K562 (cell line): ENCODE measurements around the gene SLC35B1. TPM values are rescaled to one million over a fixed set of nuclear protein-coding genes. Genes with fewer than 3 reads are reported as not detected.

ENCODE experiments used
- ATAC-seq: fragments of 200-7000 bp; cut with Tn5 transposase; 3 replicates; pipeline ENCODE4 v1.9.1; 2020; ENCODE audit warnings: moderate library complexity
- BruUV-seq: library from RNA; stranded (reverse); fragments of 400-500 nt; replicated peaks from 2 replicates; lab custom pipeline; 2021; lab: Mats Ljungman, UMichigan
- CTCF ChIA-PET: fragments of 300-600 bp; formaldehyde crosslinking; extraction: SDS; loops from one replicate; lab custom pipeline; 2021; ENCODE audit warnings: low intra/inter-chr PET ratio; lab: Yijun Ruan, JAX
- POLR2A ChIA-PET: fragments of 300-600, 350-650 bp; sonication (Branson Sonifier 250); formaldehyde crosslinking; extraction: SDS; loops from one replicate; lab custom pipeline; 2021; ENCODE audit warnings: antibody characterized with exemption, inconsistent platforms; lab: Yijun Ruan, JAX
- DNase-seq, 4 experiments: peaks; one replicate each; pipeline versions ENCODE4 v3.0.0 to v3.0.0-alpha.2; 2011 to 2018; ENCODE audit warnings: low spot score in 3 of 4, mixed read lengths in 3 of 4; ENCODE audit errors: extremely low read depth in 1 of 4
- FAIRE-seq: peaks from 2 replicates; lab custom pipeline; 2011; peaks lifted over from hg19 to GRCh38; lab: Jason Lieb, UNC
- H2AFZ ChIP-seq: 2 replicates; pipeline ENCODE4 v1.6.0; 2011; ENCODE audit warnings: low read depth, low read length, control low read depth, inconsistent platforms
- H3K27ac ChIP-seq: fragments of 200-600 bp; 3 replicates; pipeline ENCODE4 v1.8.0; 2011; ENCODE audit warnings: low read depth, mild to moderate bottlenecking, control low read depth, inconsistent platforms, low read length, moderate library complexity, mixed read lengths; ENCODE audit errors: extremely low read depth
- H3K27me3 ChIP-seq, 2 experiments: fragments of 300-600 bp in 1 of 2; 2 replicates in 1 of 2; 3 replicates in 1 of 2; pipeline versions ENCODE4 v1.6.0 to v1.8.0; 2011; ENCODE audit warnings: inconsistent platforms in 2 of 2, low read length in 2 of 2, mild to moderate bottlenecking in 1 of 2, mixed read lengths in 1 of 2, moderate library complexity in 1 of 2; ENCODE audit not compliant: control insufficient read depth in 2 of 2, insufficient read depth in 2 of 2
- H3K36me3 ChIP-seq: fragments of 300-600 bp; 3 replicates; pipeline ENCODE4 v1.8.0; 2011; ENCODE audit warnings: mild to moderate bottlenecking, low read length, inconsistent platforms; ENCODE audit not compliant: control insufficient read depth, insufficient read depth
- H3K4me1 ChIP-seq, 2 experiments: fragments of 200-600 bp in 1 of 2; replicated peaks in 1 of 2; 2 replicates in 1 of 2; 3 replicates in 1 of 2; pipeline versions ENCODE4 v1.5.1 to v1.8.0; 2011; ENCODE audit warnings: inconsistent platforms in 2 of 2, low read length in 2 of 2, mild to moderate bottlenecking in 1 of 2, mixed read lengths in 1 of 2, moderate library complexity in 1 of 2; ENCODE audit not compliant: control insufficient read depth in 2 of 2, insufficient read depth in 2 of 2
- H3K4me2 ChIP-seq: 2 replicates; pipeline ENCODE4 v1.6.1; 2011; ENCODE audit warnings: low read length, control low read depth, inconsistent platforms, mixed read lengths; ENCODE audit not compliant: insufficient read depth
- H3K4me3 ChIP-seq: fragments of 200-600 bp; sonication (generic), shearing (Covaris generic); 2 replicates; pipeline ENCODE4 v1.5.1; 2016; ENCODE audit warnings: control low read depth, inconsistent platforms
- H3K79me2 ChIP-seq: fragments of 200-600 bp; 3 replicates; pipeline ENCODE4 v1.8.0; 2011; ENCODE audit warnings: low read length, inconsistent platforms; ENCODE audit not compliant: control insufficient read depth, insufficient read depth
- H3K9ac ChIP-seq, 2 experiments: 2 replicates each; pipeline versions ENCODE4 v1.6.0 to v1.6.1; 2011; ENCODE audit warnings: low read depth in 2 of 2, low read length in 2 of 2, control low read depth in 1 of 2, inconsistent platforms in 1 of 2, mild to moderate bottlenecking in 1 of 2, mixed read lengths in 1 of 2; ENCODE audit not compliant: insufficient read depth in 1 of 2
- H3K9me1 ChIP-seq: one replicate; pipeline ENCODE4 v1.6.0; 2011; ENCODE audit warnings: inconsistent platforms, mild to moderate bottlenecking, low read length, moderate library complexity; ENCODE audit not compliant: control insufficient read depth, insufficient read depth
- H3K9me3 ChIP-seq: replicated peaks from 2 replicates; pipeline ENCODE4 v1.5.1; 2011; ENCODE audit warnings: low read depth, low read length, inconsistent platforms; ENCODE audit not compliant: control insufficient read depth, insufficient read depth
- H4K20me1 ChIP-seq: replicated peaks from 2 replicates; pipeline ENCODE4 v1.6.1; 2011; ENCODE audit warnings: low read length, inconsistent platforms, mixed read lengths; ENCODE audit not compliant: control insufficient read depth, insufficient read depth
- BRF2 ChIP-seq: IDR thresholded peaks from 3 replicates; pipeline ENCODE4 v1.6.1; 2011; ENCODE audit warnings: borderline replicate concordance, mild to moderate bottlenecking; ENCODE audit not compliant: insufficient read length, insufficient read depth
- CHD1 ChIP-seq: fragments of 200-600 bp; sonication (generic); IDR thresholded peaks from one replicate; pipeline ENCODE4 v1.6.1; 2012; ENCODE audit warnings: mild to moderate bottlenecking, moderate library complexity, low read length, inconsistent platforms
- HDAC2 ChIP-seq: fragments of 450-650 bp; IDR thresholded peaks from 2 replicates; pipeline ENCODE4 v1.6.1; 2016; ENCODE audit warnings: mild to moderate bottlenecking
- NBN ChIP-seq: fragments of 450-650 bp; IDR thresholded peaks from 2 replicates; pipeline ENCODE4 v1.6.1; 2016; ENCODE audit warnings: low read depth, mild to moderate bottlenecking
- POLR2AphosphoS5 ChIP-seq: IDR thresholded peaks from 2 replicates; pipeline ENCODE4 v1.6.1; 2011; ENCODE audit warnings: mild to moderate bottlenecking, low read depth, low read length, moderate library complexity; ENCODE audit not compliant: control insufficient read depth, insufficient read depth
- SRSF1 ChIP-seq: fragments of 200-400 bp; formaldehyde crosslinking; IDR thresholded peaks from 2 replicates; pipeline ENCODE4 v1.6.1; 2017; ENCODE audit warnings: mild to moderate bottlenecking, low read depth, low read length, moderate library complexity
- TAF15 ChIP-seq: fragments of 200-400 bp; formaldehyde crosslinking; IDR thresholded peaks from 2 replicates; pipeline ENCODE4 v1.6.1; 2017; ENCODE audit warnings: mild to moderate bottlenecking, low read depth, low read length, moderate library complexity
- TAF9B ChIP-seq: fragments of 450-650 bp; IDR thresholded peaks from 2 replicates; pipeline ENCODE4 v1.6.1; 2018; ENCODE audit warnings: mild to moderate bottlenecking; ENCODE audit not compliant: partially characterized antibody
- ZHX1 ChIP-seq: fragments of 150-350 bp; conservative IDR thresholded peaks from 2 replicates; pipeline ENCODE4 v1.6.1; 2014; ENCODE audit warnings: low read length
- ZNF79 ChIP-seq: fragments of 250-450 bp; sonication (Bioruptor Pico); IDR thresholded peaks from 2 replicates; pipeline ENCODE4 v1.4.0; 2020; ENCODE audit warnings: low read depth, mild to moderate bottlenecking, moderate library complexity
- in situ Hi-C: fragments of 300-500 bp; cut with MboI; formaldehyde crosslinking; loops from 4 replicates; pipeline ENCODE4 v1.15.0; 2018; ENCODE audit warnings: inconsistent platforms, mixed read lengths
- intact Hi-C: fragments of 100-400 bp; cut with micrococcal nuclease; formaldehyde crosslinking; loops from 2 replicates; pipeline ENCODE4 v1.14.2; 2022
- polyA plus RNA-seq, 8 experiments: library from polyadenylated mRNA; depleted of rRNA in 4 of 8; stranded (reverse) in 5 of 8; unstranded in 3 of 8; fragments of >200 nt; fragmentation: Nextera tagmentation in 2 of 8; fragmentation: Illumina TruSeq in 1 of 8; extraction: Ambion mirVana in 2 of 8; extraction: Trizol in 1 of 8; gene quantifications; 2 replicates each; pipeline versions ENCODE4 v1.2.1 to v1.2.3, GENCODE V29; 2011 to 2014; ENCODE audit warnings: inconsistent platforms in 1 of 8, missing spikeins in 1 of 8
- total RNA-seq, 7 experiments: library from RNA; depleted of rRNA in 6 of 7; stranded (reverse); fragments of >200 nt in 6 of 7; fragmentation: Illumina TruSeq in 2 of 7; extraction: Trizol in 2 of 7; gene quantifications; 2 replicates each; pipeline versions ENCODE4 v1.2.1 to v1.2.3, GENCODE V29; 2011 to 2021; ENCODE audit warnings: low replicate concordance in 1 of 7
- TF ChIP-seq, protein P1 (sequence below): fragments of 250-450 bp; sonication (Bioruptor Pico); IDR thresholded peaks from 2 replicates; pipeline ENCODE4 v1.8.0; 2021; ENCODE audit warnings: moderate library complexity, mild to moderate bottlenecking, inconsistent platforms
- TF ChIP-seq, protein P2 (sequence below): sonication (generic); formaldehyde crosslinking; IDR thresholded peaks from 2 replicates; pipeline ENCODE4 v1.8.1; 2022; ENCODE audit warnings: missing genetic modification reagents
- TF ChIP-seq, protein P3 (sequence below): fragments of 250-450 bp; sonication (Bioruptor Pico); IDR thresholded peaks from 2 replicates; pipeline ENCODE4 v1.8.0; 2022; ENCODE audit warnings: moderate library complexity, mild to moderate bottlenecking, inconsistent platforms

SLC35B1 gene
- total and polyA plus RNA-seq, 9 of the 15 experiments (the other 6 are each of a cell fraction or from before 2014, with no cell fraction given), result 51.4 to 87.9 (median 66.3) TPM

GRCh38 chr17:49705254-49705653 is 2.5 kb downstream of the SLC35B1 start:
- no peak for FAIRE-seq
- BruUV-seq, result no TSS peak
- Histone ChIP-seq H3K9me3 (no peaks in the 10 kb centered on the region), H3K4me3 (no peak overlapping the region), H3K9ac (no peak overlapping the region), H3K79me2 (peaks cover 17% of the 10 kb centered on the region), H3K4me2 (no peak overlapping the region), H3K36me3 (peaks cover 68% of the 10 kb centered on the region), H2AFZ (no peak overlapping the region), H3K9me1 (no peaks in the 10 kb centered on the region), H4K20me1 (no peaks in the 10 kb centered on the region), H3K4me1 (peaks cover 6 to 18% of the 10 kb centered on the region in 2 experiments; a peak in 4 of 5 replicates), H3K27ac (no peak overlapping the region), H3K27me3 (no peaks in the 10 kb centered on the region)
- no peak for DNase-seq
- in situ Hi-C loops (loop anchor here (5.0 kb wide), 3 partner anchors 82 to 297 kb away; partner anchors contain the start of genes KAT7 and TAC4), intact Hi-C loops (loop anchor here (5.0 kb wide), 1 partner anchor 147 kb away; no protein-coding TSS in a partner anchor)
- no peak for ATAC-seq
- ChIA-PET POLR2A (interaction anchor here (1.3 kb wide), 1 partner anchor 16 kb away, joined by 6 read pairs; no protein-coding TSS in a partner anchor), CTCF (interaction anchor here (1.4 kb wide), 1 partner anchor 135 kb away, joined by 3 read pairs; no protein-coding TSS in a partner anchor)
- TF ChIP-seq, protein P1, sequence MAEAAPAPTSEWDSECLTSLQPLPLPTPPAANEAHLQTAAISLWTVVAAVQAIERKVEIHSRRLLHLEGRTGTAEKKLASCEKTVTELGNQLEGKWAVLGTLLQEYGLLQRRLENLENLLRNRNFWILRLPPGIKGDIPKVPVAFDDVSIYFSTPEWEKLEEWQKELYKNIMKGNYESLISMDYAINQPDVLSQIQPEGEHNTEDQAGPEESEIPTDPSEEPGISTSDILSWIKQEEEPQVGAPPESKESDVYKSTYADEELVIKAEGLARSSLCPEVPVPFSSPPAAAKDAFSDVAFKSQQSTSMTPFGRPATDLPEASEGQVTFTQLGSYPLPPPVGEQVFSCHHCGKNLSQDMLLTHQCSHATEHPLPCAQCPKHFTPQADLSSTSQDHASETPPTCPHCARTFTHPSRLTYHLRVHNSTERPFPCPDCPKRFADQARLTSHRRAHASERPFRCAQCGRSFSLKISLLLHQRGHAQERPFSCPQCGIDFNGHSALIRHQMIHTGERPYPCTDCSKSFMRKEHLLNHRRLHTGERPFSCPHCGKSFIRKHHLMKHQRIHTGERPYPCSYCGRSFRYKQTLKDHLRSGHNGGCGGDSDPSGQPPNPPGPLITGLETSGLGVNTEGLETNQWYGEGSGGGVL, result no peak
- TF ChIP-seq TAF15 (no peak), ZNF79 (CRISPR knock-in tag) (no peak), SRSF1 (no peak), TAF9B (no peak), CHD1 (no peak), ZHX1 (no peak), POLR2AphosphoS5 (no peak), BRF2 (no peak), HDAC2 (no peak), NBN (no peak)
- TF ChIP-seq, protein P2, sequence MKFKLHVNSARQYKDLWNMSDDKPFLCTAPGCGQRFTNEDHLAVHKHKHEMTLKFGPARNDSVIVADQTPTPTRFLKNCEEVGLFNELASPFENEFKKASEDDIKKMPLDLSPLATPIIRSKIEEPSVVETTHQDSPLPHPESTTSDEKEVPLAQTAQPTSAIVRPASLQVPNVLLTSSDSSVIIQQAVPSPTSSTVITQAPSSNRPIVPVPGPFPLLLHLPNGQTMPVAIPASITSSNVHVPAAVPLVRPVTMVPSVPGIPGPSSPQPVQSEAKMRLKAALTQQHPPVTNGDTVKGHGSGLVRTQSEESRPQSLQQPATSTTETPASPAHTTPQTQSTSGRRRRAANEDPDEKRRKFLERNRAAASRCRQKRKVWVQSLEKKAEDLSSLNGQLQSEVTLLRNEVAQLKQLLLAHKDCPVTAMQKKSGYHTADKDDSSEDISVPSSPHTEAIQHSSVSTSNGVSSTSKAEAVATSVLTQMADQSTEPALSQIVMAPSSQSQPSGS (CRISPR knock-in tag), result no peak
- TF ChIP-seq, protein P3, sequence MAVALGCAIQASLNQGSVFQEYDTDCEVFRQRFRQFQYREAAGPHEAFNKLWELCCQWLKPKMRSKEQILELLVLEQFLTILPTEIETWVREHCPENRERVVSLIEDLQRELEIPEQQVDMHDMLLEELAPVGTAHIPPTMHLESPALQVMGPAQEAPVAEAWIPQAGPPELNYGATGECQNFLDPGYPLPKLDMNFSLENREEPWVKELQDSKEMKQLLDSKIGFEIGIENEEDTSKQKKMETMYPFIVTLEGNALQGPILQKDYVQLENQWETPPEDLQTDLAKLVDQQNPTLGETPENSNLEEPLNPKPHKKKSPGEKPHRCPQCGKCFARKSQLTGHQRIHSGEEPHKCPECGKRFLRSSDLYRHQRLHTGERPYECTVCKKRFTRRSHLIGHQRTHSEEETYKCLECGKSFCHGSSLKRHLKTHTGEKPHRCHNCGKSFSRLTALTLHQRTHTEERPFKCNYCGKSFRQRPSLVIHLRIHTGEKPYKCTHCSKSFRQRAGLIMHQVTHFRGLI, result no peak
